K562 (cell line): Measurements from ENCODE around the gene GPR153. TPM values are rescaled to one million over a fixed set of nuclear protein-coding genes. Genes with fewer than 3 reads are reported as not detected.

ENCODE experiments used
- ADNP ChIP-seq: fragments of 200-800 bp; sonication (Bioruptor generic); IDR thresholded peaks from 2 replicates; pipeline ENCODE4 v1.6.1; 2016; ENCODE audit warnings: missing genetic modification characterization, missing compliant biosample characterization
- CSDE1 ChIP-seq, 2 experiments: fragments of 450-650 bp; IDR thresholded peaks; 2 replicates each; pipeline ENCODE4 v1.6.1; 2016; ENCODE audit warnings: mild to moderate bottlenecking in 1 of 2
- DDX20 ChIP-seq: fragments of 450-650 bp; IDR thresholded peaks from 2 replicates; pipeline ENCODE4 v1.6.1; 2016; ENCODE audit warnings: missing genetic modification characterization, low read depth, mild to moderate bottlenecking, missing compliant biosample characterization, moderate library complexity
- ESRRA ChIP-seq: fragments of 450-650 bp; IDR thresholded peaks from 2 replicates; pipeline ENCODE4 v1.6.1; 2014; ENCODE audit warnings: low read depth, mild to moderate bottlenecking, moderate library complexity, borderline replicate concordance
- IFI16 ChIP-seq: fragments of 250-450 bp; sonication (Bioruptor Pico); IDR thresholded peaks from 2 replicates; pipeline ENCODE4 v2.1.2; 2022; ENCODE audit warnings: mild to moderate bottlenecking, inconsistent platforms
- JUN ChIP-seq, 2 experiments: sonication (generic) in 1 of 2; formaldehyde crosslinking in 1 of 2; IDR thresholded peaks; 2 replicates each; pipeline versions ENCODE4 v1.6.1 to v1.8.0; 2012 to 2022; ENCODE audit warnings: borderline replicate concordance in 2 of 2, mild to moderate bottlenecking in 2 of 2, improper control_type of control experiment in 1 of 2, low read depth in 1 of 2, low read length in 1 of 2, missing genetic modification reagents in 1 of 2
- RBM14 ChIP-seq: fragments of 200-400 bp; formaldehyde crosslinking; IDR thresholded peaks from 2 replicates; pipeline ENCODE4 v1.6.1; 2018; ENCODE audit warnings: low read depth, mild to moderate bottlenecking, low read length, moderate library complexity, borderline replicate concordance; ENCODE audit not compliant: insufficient read depth
- SRSF9 ChIP-seq: fragments of 200-400 bp; formaldehyde crosslinking; IDR thresholded peaks from 2 replicates; pipeline ENCODE4 v1.6.1; 2017; ENCODE audit warnings: low read depth, low read length, borderline replicate concordance
- TCF3 ChIP-seq: sonication (generic); formaldehyde crosslinking; IDR thresholded peaks from 2 replicates; pipeline ENCODE4 v1.4.0; 2020; ENCODE audit warnings: mild to moderate bottlenecking, missing genetic modification reagents
- ZBTB11 ChIP-seq, 3 experiments: fragments of 200-800 bp in 1 of 3; fragments of 250-450 bp in 1 of 3; fragments of 450-650 bp in 1 of 3; sonication (Bioruptor Pico) in 1 of 3; sonication (Bioruptor generic) in 1 of 3; formaldehyde crosslinking in 1 of 3; IDR thresholded peaks; 2 replicates each; pipeline versions ENCODE4 v1.6.1 to v1.8.0; 2016 to 2022; ENCODE audit warnings: mild to moderate bottlenecking in 2 of 3, missing genetic modification characterization in 2 of 3, missing compliant biosample characterization in 1 of 3, moderate library complexity in 1 of 3
- ZNF511 ChIP-seq: sonication (generic); formaldehyde crosslinking; IDR thresholded peaks from 2 replicates; pipeline ENCODE4 v1.8.0; 2022; ENCODE audit warnings: mild to moderate bottlenecking, missing genetic modification reagents
- ZNF699 ChIP-seq: fragments of 250-450 bp; sonication (Bioruptor Pico); IDR thresholded peaks from 2 replicates; pipeline ENCODE4 v1.8.0; 2021; ENCODE audit warnings: mild to moderate bottlenecking, moderate library complexity; ENCODE audit not compliant: insufficient replicate concordance
- polyA plus RNA-seq, 8 experiments: library from polyadenylated mRNA; depleted of rRNA in 4 of 8; stranded (reverse) in 5 of 8; unstranded in 3 of 8; fragments of >200 nt; fragmentation: Nextera tagmentation in 2 of 8; fragmentation: Illumina TruSeq in 1 of 8; extraction: Ambion mirVana in 2 of 8; extraction: Trizol in 1 of 8; gene quantifications; 2 replicates each; pipeline versions ENCODE4 v1.2.1 to v1.2.3, GENCODE V29; 2011 to 2014; ENCODE audit warnings: inconsistent platforms in 1 of 8, missing spikeins in 1 of 8
- total RNA-seq, 7 experiments: library from RNA; depleted of rRNA in 6 of 7; stranded (reverse); fragments of >200 nt in 6 of 7; fragmentation: Illumina TruSeq in 2 of 7; extraction: Trizol in 2 of 7; gene quantifications; 2 replicates each; pipeline versions ENCODE4 v1.2.1 to v1.2.3, GENCODE V29; 2011 to 2021; ENCODE audit warnings: low replicate concordance in 1 of 7
- TF ChIP-seq, protein P1 (sequence below): fragments of 250-450 bp; sonication (Bioruptor Pico); IDR thresholded peaks from 2 replicates; pipeline ENCODE4 v1.5.1; 2021; ENCODE audit warnings: mild to moderate bottlenecking
- TF ChIP-seq, protein P2 (sequence below), 3 experiments: IDR thresholded peaks in 2 of 3; conservative IDR thresholded peaks in 1 of 3; 2 replicates each; pipeline ENCODE4 v1.5.1; 2011 to 2012; ENCODE audit warnings: low read length in 3 of 3, mild to moderate bottlenecking in 3 of 3, control low read depth in 2 of 3, improper control_type of control experiment in 1 of 3, inconsistent platforms in 1 of 3, low read depth in 1 of 3, mixed read lengths in 1 of 3, moderate library complexity in 1 of 3; ENCODE audit not compliant: insufficient read depth in 2 of 3

GPR153 gene
- total and polyA plus RNA-seq, 9 of the 15 experiments (the other 6 are each of a cell fraction or from before 2014, with no cell fraction given): 0.01 to 1.5 (median 0.51) TPM

GRCh38 chr1:6246497-6247467, 14.1 kb downstream of the GPR153 start (continued):
- no peak for TF ChIP-seq ZBTB11 (CRISPR knock-in tag; IDR thresholded peaks at IDR 0.05)
- TF ChIP-seq TCF3 (CRISPR knock-in tag): no peak
- peak; percentile 49; the same call in 1 of the 2 replicates for TF ChIP-seq ZNF511
- TF ChIP-seq ZNF699 (CRISPR knock-in tag): no peak
- TF ChIP-seq JUN (IDR thresholded peaks at IDR 0.05; ENCODE audit: borderline replicate concordance, low read depth, low read length): 0 out of 2 replicates have a peak, but pooled peaks have one; percentile 29
- no peak for TF ChIP-seq JUN (CRISPR knock-in tag; IDR thresholded peaks at IDR 0.05; ENCODE audit: borderline replicate concordance)
- TF ChIP-seq ESRRA: no peak
- no peak for TF ChIP-seq IFI16 (CRISPR knock-in tag)
- TF ChIP-seq, protein P1, sequence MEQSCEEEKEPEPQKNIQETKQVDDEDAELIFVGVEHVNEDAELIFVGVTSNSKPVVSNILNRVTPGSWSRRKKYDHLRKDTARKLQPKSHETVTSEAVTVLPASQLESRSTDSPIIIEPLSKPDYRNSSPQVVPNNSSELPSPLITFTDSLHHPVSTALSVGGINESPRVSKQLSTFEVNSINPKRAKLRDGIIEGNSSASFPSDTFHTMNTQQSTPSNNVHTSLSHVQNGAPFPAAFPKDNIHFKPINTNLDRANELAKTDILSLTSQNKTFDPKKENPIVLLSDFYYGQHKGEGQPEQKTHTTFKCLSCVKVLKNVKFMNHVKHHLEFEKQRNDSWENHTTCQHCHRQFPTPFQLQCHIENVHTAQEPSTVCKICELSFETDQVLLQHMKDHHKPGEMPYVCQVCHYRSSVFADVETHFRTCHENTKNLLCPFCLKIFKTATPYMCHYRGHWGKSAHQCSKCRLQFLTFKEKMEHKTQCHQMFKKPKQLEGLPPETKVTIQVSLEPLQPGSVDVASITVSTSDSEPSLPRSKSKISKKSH: no peak
- no peak for TF ChIP-seq RBM14
- no peak for TF ChIP-seq DDX20 (tag)
- TF ChIP-seq, protein P2, sequence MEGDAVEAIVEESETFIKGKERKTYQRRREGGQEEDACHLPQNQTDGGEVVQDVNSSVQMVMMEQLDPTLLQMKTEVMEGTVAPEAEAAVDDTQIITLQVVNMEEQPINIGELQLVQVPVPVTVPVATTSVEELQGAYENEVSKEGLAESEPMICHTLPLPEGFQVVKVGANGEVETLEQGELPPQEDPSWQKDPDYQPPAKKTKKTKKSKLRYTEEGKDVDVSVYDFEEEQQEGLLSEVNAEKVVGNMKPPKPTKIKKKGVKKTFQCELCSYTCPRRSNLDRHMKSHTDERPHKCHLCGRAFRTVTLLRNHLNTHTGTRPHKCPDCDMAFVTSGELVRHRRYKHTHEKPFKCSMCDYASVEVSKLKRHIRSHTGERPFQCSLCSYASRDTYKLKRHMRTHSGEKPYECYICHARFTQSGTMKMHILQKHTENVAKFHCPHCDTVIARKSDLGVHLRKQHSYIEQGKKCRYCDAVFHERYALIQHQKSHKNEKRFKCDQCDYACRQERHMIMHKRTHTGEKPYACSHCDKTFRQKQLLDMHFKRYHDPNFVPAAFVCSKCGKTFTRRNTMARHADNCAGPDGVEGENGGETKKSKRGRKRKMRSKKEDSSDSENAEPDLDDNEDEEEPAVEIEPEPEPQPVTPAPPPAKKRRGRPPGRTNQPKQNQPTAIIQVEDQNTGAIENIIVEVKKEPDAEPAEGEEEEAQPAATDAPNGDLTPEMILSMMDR (IDR thresholded peaks at IDR 0.05 in 2 of 3, conservative IDR thresholded peaks at IDR 0.05 in 1 of 3; ENCODE audit: insufficient read depth in 2 of 3, low read depth in 1 of 3, low read length in 3 of 3): peak; percentile 93 to 97 (median 97)
- no peak for TF ChIP-seq CSDE1 (IDR thresholded peaks at IDR 0.05)
- no peak for TF ChIP-seq SRSF9
- TF ChIP-seq ADNP (tag): no peak
